Smooth muscle cell (in vitro differentiated cells): Measurements from ENCODE around the gene ZNF180. TPM values are rescaled to one million over a fixed set of nuclear protein-coding genes. Genes with fewer than 3 reads are reported as not detected.

ENCODE experiments used
- DNase-seq: peaks from one replicate; lab custom pipeline; 2025; ENCODE audit not compliant: unreplicated experiment; lab: John Stamatoyannopoulos, UW
- H2AFZ ChIP-seq: fragments of 200-600 bp; sonication (generic); 2 replicates; pipeline ENCODE4 v1.6.0; 2016; ENCODE audit warnings: antibody characterized with exemption, low read depth, mild to moderate bottlenecking
- H3F3A ChIP-seq: fragments of 200-600 bp; sonication (generic); 2 replicates; pipeline ENCODE4 v1.6.0; 2017; ENCODE audit warnings: antibody characterized with exemption, low read depth
- H3K27ac ChIP-seq: fragments of 200-600 bp; sonication (generic); 2 replicates; pipeline ENCODE4 v1.5.1; 2016; ENCODE audit warnings: low read depth, mild to moderate bottlenecking
- H3K27me3 ChIP-seq: fragments of 200-600 bp; sonication (generic); 2 replicates; pipeline ENCODE4 v1.6.1; 2016; ENCODE audit warnings: low read depth, mild to moderate bottlenecking
- H3K36me3 ChIP-seq: fragments of 200-600 bp; sonication (generic); 2 replicates; pipeline ENCODE4 v1.5.1; 2016; ENCODE audit warnings: low read depth
- H3K4me1 ChIP-seq: fragments of 200-600 bp; sonication (generic); 2 replicates; pipeline ENCODE4 v1.5.1; 2016; ENCODE audit warnings: low read depth
- H3K4me2 ChIP-seq: fragments of 200-600 bp; sonication (generic); 2 replicates; pipeline ENCODE4 v1.6.0; 2016; ENCODE audit warnings: mild to moderate bottlenecking
- H3K4me3 ChIP-seq: fragments of 200-600 bp; sonication (generic); 2 replicates; pipeline ENCODE4 v1.5.1; 2016; ENCODE audit warnings: mild to moderate bottlenecking
- H3K79me2 ChIP-seq: fragments of 200-600 bp; sonication (generic); 2 replicates; pipeline ENCODE4 v1.6.0; 2016; ENCODE audit warnings: low read depth, mild to moderate bottlenecking
- H3K9ac ChIP-seq: fragments of 200-600 bp; sonication (generic); 2 replicates; pipeline ENCODE4 v1.6.0; 2016; ENCODE audit warnings: low read depth
- H3K9me3 ChIP-seq: fragments of 200-600 bp; sonication (generic); replicated peaks from 2 replicates; pipeline ENCODE4 v1.5.1; 2016; ENCODE audit warnings: low read depth
- H4K20me1 ChIP-seq: fragments of 200-600 bp; sonication (generic); 2 replicates; pipeline ENCODE4 v1.6.0; 2016; ENCODE audit warnings: low read depth
- CTCF ChIP-seq: fragments of 200-600 bp; sonication (generic); IDR thresholded peaks from 2 replicates; pipeline ENCODE4 v1.5.1; 2017; ENCODE audit warnings: borderline replicate concordance, mild to moderate bottlenecking, antibody characterized with exemption; ENCODE audit not compliant: insufficient read depth, poor library complexity, severe bottlenecking
- WGBS: methylation state at CpG from one replicate; pipeline ENCODE4 v1.1.7; 2016; ENCODE audit warnings: low lambda C conversion rate; 5-methylcytosine and 5-hydroxymethylcytosine counted together
- polyA plus RNA-seq: library from polyadenylated mRNA; unstranded; fragments of >200 nt; fragmentation: Nextera tagmentation; extraction: Ambion mirVana; gene quantifications from 2 replicates; pipeline ENCODE4 v1.2.1, GENCODE V29; 2016
- total RNA-seq: library from RNA; depleted of rRNA; stranded (reverse); fragments of >200 nt; gene quantifications from 2 replicates; pipeline ENCODE4 v1.2.3, GENCODE V29; 2014

The ZNF180 gene
- total and polyA plus RNA-seq, 2 experiments from 2014 or later, result 2.6 to 8.5 TPM

DNA sequence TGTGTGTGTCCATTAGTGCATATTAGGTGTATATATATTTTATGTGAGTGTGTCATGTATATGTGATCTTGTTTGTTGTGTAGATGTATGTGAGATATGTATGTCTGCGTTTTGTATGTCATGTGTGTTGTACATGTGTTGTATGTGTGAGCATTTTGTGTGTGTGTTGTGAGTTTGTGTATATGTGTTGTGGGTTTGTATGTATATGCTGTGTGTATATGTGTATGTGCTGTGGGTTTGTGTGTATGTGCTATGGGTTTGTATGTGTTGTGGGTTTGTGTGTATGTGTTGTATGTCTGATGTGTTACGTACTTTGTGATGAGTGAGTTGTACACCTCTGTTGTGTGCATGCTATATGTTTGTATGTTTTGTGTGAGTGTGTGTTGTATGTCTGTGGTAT, 21.0 kb upstream of the ZNF180 start:
- no peak for DNase-seq
- H4K20me1 ChIP-seq, result no peaks in the 10 kb centered on the region
- no peak overlapping the region for H3K27ac ChIP-seq
- H3K4me1 ChIP-seq, result no peaks in the 10 kb centered on the region
- H3K4me2 ChIP-seq, result no peak overlapping the region
- H3K79me2 ChIP-seq, result no peaks in the 10 kb centered on the region
- no peaks in the 10 kb centered on the region for H3K27me3 ChIP-seq
- H3K36me3 ChIP-seq, result no peaks in the 10 kb centered on the region
- H3K4me3 ChIP-seq, result no peak overlapping the region
- H3K9me3 ChIP-seq, result no peaks in the 10 kb centered on the region
- no peak overlapping the region for H2AFZ ChIP-seq
- no peak for TF ChIP-seq CTCF
- WGBS, result 91% methylated on average over 2 of the region's 2 CpGs
- no peak overlapping the region for H3K9ac ChIP-seq
- H3F3A ChIP-seq, result no peaks in the 10 kb centered on the region

DNA sequence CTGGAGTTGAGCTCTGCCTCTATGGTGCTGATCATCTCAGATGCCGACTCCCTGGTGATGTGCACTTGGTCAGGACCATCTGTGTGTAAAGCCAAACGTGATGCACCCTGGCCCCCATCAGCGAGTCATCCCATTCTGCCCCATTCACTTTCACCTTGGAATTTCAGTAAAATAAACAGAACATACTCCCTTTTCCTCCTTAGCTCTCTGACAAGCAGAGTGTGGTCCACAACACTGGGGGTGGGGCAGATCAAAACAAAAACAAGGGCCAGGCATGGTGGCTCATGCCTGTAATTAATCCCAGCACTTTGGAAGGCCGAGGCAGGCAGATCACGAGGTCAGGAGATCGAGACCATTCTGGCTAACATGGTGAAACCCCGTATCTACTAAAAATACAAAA, 16.8 kb upstream of the ZNF180 start:
- H3K9me3 ChIP-seq, result no peaks in the 10 kb centered on the region
- no peaks in the 10 kb centered on the region for H4K20me1 ChIP-seq
- H3K4me2 ChIP-seq, result no peak overlapping the region
- no peak overlapping the region for H3K27ac ChIP-seq
- no peak overlapping the region for H2AFZ ChIP-seq
- WGBS, result 79% methylated on average over 7 of the region's 7 CpGs
- H3K4me1 ChIP-seq, result no peaks in the 10 kb centered on the region
- no peaks in the 10 kb centered on the region for H3F3A ChIP-seq
- no peaks in the 10 kb centered on the region for H3K27me3 ChIP-seq
- no peak for TF ChIP-seq CTCF
- no peak for DNase-seq
- no peaks in the 10 kb centered on the region for H3K79me2 ChIP-seq
- H3K9ac ChIP-seq, result no peak overlapping the region
- no peak overlapping the region for H3K4me3 ChIP-seq
- H3K36me3 ChIP-seq, result no peaks in the 10 kb centered on the region

DNA sequence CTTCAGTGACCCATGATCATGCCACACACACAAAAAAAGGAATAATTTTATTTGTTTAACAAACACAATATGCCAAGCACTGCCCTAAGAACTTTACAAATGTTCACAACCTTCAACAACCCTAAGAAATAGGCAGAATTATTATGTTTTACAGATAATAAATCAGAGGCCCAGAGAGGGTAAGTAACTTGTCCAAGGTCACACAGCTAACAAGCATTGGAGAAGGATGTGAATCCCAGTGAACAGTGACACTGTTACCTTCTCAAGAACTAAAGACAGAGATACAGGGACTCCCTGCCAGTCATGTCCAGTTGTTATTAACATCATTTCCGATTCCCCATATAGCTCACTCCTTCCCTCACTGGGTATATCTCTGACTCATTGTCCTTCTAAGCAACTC, 15.6 kb upstream of the ZNF180 start:
- no peaks in the 10 kb centered on the region for H3K27me3 ChIP-seq
- no peaks in the 10 kb centered on the region for H3K9me3 ChIP-seq
- no peak overlapping the region for H2AFZ ChIP-seq
- H3F3A ChIP-seq, result no peaks in the 10 kb centered on the region
- H3K9ac ChIP-seq, result no peak overlapping the region
- no peak overlapping the region for H3K4me3 ChIP-seq
- no peaks in the 10 kb centered on the region for H3K36me3 ChIP-seq
- no peak for DNase-seq
- TF ChIP-seq CTCF, result no peak
- H3K27ac ChIP-seq, result no peak overlapping the region
- H3K4me1 ChIP-seq, result no peaks in the 10 kb centered on the region
- no peaks in the 10 kb centered on the region for H3K79me2 ChIP-seq
- no peak overlapping the region for H3K4me2 ChIP-seq
- H4K20me1 ChIP-seq, result no peaks in the 10 kb centered on the region
- 90% methylated on average over 1 of the region's 1 CpG for WGBS

GRCh38 chr19:44515031-44515430, 14.7 kb upstream of the ZNF180 start:
- Histone ChIP-seq H3K27me3 (no peaks in the 10 kb centered on the region), H3K36me3 (no peaks in the 10 kb centered on the region), H3K4me2 (no peak overlapping the region), H2AFZ (no peak overlapping the region), H4K20me1 (no peaks in the 10 kb centered on the region), H3F3A (no peaks in the 10 kb centered on the region), H3K79me2 (no peaks in the 10 kb centered on the region), H3K9ac (no peak overlapping the region), H3K4me1 (no peaks in the 10 kb centered on the region), H3K4me3 (no peak overlapping the region), H3K9me3 (no peaks in the 10 kb centered on the region), H3K27ac (no peak overlapping the region)
- 81% methylated on average over 3 of the region's 3 CpGs for WGBS
- TF ChIP-seq CTCF, result no peak
- no peak for DNase-seq
